GM18517 (cell line): ENCODE data around the gene AGK.
A peak's percentile ranks its signal among the peaks of the same experiment; 100 is the strongest.
"Not testable (repeated sequence)": the region's sequence is repeated elsewhere in the genome, so short reads cannot be mapped to it uniquely, and the experiment has no call there.

Experiments
- ATAC-seq: cut with Tn5 transposase; IDR thresholded peaks from one replicate; pipeline ENCODE4 v1.9.1; 2021; ENCODE audit warnings: mild to moderate bottlenecking, moderate library complexity; ENCODE audit not compliant: unreplicated experiment

AGK gene

DNA sequence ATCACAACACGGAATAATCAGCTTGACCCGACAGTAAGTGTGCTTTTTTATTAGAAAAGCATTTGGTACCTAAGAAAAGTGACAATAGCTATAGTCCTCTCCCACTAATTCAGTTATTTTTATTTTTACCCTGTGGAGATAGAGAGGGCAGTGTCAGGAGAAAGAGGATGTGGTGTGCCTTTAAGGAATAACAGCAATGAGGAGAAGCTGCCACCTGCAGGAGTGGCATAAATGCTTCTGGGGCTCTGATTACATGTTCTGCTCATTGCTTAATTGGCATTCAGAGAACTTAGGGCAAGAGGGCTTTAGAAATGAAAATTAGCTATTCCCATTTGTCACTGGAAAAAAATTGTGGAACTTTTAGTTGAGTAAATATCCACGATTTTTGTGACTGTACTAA, 90.7 kb downstream of the AGK start:
- no peak for ATAC-seq

DNA sequence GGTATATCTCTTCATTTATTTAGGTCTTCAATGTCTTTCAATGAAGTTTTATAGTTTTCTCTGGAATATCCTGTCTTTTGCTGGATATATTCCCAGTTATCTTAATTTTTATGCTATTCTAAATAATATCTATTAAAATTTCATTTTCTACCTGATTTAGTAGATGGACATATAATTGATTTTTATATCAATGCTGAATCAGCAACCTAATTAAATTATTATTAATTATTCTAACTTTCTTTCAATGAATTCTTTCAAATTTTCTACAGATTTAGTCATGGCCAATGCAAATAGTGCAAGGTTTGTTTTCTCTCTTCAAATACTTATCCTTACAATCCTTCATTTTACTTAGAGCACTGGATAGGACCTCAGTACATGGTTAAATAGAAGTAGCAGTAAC, 94.0 kb downstream of the AGK start:
- ATAC-seq, result no peak

DNA sequence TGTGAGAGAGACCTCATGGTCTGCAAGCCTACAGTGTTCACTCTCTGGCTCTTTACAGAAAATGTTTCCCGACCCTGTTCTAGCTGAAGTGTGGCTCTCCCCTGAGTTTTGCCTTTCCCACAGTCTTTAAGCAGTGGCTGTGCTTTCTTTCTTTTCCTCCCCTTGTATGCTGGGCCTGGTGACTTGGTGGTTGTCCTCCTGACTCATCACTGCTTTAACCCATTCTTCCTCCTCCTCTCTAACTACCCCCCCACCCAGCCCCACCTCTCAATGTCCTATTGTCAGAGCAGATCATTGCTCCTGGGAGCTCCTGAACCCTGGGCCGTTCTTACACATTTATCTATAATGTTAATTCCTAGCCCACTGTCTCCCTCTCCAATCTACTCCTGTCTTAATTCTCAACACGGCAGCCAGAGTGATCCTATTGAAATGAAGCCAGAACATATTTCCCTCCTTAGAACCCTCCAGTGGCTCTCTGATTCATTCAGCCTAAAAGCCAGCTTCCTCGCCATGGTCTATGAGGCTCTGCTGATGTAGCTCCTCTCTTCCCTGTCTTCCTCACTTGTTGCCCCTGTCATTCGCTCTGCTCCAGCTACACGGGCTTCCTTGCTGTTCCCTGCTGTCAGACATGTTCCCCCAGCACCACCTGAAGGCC, 95.7 kb downstream of the AGK start:
- ATAC-seq, result no peak

DNA sequence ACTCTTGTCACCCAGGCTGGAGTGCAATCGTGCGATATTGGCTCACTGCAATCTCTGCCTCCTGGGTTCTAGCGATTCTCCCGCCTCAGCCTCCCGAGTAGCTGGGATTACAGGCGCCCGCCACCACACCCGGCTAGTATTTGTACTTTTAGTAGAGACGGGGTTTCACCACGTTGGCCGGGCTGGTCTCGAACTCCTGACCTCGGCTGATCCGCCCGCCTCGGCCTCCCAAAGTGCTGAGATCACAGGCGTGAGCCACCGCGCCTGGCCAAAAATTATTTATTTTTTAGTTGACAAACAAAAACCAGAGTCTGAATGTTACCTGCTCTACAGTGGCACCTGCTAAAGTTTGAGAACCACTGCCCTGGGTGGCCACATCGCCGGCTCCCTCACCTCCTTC, 96.5 kb downstream of the AGK start:
- ATAC-seq, result not testable (repeated sequence)

DNA sequence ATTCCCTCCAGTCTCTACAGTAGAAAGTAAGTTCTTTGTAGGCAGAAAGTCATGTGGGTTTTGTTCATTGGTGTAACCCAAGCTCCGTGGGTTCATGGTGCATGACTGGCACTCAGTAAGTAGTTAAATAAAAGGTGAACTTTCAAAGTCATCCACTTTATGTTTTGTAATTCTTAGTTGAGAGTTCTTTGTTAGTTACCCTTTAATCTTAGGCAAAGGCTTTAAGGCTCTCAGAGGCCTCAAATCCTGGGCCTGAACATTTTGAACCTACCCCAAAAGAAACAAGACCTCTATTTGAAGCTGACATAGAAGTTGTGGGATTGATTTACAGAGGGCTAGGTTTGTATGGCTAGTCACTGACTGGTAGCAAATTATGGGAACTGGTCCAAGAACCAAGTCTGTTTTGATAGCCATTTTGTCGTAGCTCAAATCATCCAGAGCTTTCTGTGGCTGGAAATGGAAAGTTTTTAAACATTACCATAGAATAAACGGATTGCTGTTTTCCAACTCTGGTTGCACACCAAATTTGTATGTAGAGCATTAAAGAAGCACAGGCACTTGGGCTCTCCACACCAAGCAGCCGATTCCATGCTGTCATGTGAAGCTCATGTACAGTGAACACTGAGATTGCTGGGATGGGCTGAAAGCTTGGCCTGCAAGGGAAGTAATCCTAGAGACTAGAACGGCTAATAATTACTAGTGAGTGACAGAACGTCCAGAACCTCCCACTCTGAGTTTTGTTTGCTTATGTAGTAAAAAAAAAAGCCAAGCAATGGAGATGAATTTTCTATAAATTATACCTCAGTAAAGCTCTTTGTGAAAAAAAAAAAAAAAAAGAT, 97.3 kb downstream of the AGK start:
- ATAC-seq, result no peak

DNA sequence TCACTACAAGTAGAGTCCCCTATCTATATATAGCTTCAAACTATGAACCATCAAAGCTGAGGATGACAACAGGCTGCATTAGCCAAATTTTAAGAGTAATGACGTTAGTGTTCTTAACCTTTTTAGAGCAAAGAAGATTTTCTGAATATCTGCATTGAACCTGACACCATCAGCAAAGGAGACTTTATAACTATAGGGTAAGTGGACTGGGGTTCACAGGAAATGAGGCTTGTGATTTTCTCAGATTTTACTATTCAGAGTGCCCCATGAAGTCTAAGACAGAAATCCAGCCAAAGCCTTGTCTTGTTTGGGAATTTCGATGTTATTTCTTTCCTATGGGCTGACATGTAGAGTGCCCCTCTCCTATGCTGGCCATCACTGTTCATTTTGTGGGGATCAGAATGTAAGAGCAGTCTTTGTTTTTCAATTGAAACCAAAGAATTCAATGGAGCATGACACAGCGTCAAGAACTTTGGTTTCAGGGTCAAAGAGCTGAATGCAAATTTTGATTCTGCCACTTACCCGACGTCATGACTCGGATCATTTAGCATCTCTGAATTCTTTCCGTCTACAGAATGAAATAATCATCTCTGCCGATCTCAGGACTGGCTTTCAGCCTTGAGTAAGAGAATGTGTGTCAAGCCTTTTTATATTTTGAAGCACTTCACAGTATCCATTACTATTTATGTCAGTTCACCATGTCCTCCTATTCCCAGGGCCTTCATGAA, 98.1 kb downstream of the AGK start:
- ATAC-seq, result peak; percentile 64

DNA sequence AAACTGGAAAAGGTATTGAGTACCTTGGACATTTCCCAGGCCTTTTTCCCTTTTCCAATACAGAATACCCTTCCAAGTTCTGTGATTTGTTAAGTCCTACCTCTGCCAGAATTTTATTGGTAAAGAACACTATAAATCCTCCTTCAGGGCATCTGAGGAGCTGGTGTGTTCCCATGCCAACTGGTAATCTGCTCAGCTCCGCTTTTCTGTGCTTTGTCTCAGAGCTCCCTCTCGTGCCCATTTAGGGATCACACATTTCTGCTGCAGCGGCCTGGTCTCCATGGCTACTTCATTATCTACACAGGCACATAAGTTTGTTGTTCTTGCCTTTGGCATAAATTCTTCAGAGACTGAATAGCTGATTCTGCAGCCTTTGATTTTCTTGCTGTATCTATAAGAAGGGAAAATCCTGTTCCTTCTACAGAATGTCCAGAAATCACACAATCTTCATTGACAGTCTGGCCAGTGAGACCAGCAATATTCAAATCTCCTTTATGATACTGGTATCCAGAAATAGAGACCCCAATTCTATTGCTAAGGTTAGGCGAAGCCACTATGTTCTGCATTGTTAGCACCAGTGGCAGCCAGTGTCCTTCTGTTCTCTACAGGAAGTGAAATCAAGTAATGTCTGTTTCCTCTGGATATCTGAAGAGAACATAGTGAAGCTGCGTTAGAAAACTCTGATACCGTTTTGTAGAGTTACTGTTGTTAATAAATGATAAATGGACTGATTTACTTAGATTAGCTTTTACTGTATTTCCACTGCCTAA, 98.8 kb downstream of the AGK start:
- peak; percentile 51 for ATAC-seq

DNA sequence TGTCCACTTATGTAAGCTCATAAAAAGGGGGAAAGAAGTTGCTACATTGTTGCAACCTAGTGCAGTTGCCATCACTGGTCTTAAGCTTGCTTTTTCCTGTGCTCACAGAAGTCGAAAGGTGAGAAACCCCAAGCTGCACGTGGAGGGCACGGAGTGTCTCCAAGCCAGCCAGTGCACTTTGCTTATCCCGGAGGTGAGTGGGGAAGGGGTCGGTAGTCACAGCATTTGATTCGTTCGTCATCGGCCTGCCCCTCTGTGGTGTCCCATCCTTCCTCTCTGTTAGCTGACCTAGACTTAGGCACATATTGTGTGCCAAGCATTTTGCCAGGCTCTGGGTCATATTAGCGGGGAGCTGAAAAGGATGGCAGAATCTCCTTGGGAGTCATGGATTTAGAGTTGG, 100.2 kb downstream of the AGK start:
- ATAC-seq, result no peak

DNA sequence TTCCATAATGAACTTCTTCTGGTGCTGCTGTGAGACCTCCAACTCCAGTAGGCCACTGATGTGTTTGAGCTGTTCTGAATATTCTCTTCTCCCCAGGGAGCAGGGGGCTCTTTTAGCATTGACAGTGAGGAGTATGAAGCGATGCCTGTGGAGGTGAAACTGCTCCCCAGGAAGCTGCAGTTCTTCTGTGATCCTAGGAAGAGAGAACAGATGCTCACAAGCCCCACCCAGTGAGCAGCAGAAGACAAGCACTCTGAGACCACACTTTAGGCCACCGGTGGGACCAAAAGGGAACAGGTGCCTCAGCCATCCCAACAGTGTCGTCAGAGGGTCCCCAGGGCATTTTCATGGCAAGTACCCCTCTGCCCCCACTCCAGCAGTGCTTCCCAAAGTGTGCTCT, 101.5 kb downstream of the AGK start:
- ATAC-seq, result no peak

DNA sequence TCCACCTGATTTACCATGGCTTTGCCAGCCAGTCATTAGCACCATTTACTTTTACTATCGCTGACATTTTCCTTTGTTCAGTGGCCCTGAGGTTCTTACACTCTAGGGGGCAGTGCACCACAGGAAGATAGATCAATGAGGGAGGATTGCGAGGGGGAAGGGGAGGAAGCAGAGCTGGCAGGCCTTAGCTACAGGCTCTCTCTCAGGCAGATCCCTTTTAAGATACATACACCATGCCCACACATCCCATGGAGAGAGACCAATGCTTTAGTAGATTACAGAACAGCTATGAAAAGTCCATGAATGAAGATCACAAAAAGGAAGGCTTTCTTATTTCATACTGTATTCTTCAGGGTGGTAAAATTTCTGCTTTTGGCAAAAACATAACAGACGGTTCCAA, 103.3 kb downstream of the AGK start:
- ATAC-seq, result peak; percentile 79

DNA sequence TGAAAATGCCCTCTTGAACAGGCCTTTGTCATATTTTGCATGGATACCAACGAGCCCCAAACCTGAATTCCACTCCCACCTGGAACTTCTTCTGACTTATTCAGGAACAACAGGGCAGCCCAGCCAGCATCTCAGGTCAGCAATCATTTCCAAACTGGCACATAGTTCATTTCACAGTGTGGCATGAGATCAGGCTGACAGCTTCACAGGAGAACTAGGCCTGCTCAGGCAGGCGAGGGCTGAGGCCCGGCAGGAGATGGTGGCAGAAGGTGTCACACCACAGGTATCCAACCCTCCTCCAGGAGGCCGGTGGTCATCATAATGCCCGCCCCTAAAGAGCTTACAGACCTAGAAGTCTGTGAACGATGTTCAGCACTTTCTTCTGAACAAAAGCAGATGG, 108.3 kb downstream of the AGK start:
- ATAC-seq, result no peak

DNA sequence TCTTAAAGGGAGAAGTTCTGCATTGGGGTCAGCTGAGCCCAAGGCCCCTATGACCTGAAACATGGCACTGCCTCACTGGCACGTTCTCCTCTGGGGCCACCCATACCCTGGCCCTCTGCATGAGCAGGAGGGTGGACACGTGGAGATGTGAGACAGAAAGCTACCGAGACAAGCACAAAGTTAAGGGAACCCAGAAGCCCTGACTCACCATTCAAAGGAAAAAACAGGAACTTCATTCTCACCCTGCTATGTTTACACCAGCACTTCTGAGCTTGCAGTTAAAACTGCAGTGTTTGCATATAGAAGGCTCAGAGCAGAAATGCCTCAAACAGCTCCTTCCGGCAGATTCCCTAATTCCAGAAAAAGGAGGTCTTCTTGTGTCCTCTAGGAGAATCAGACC, 109.0 kb downstream of the AGK start:
- no peak for ATAC-seq

DNA sequence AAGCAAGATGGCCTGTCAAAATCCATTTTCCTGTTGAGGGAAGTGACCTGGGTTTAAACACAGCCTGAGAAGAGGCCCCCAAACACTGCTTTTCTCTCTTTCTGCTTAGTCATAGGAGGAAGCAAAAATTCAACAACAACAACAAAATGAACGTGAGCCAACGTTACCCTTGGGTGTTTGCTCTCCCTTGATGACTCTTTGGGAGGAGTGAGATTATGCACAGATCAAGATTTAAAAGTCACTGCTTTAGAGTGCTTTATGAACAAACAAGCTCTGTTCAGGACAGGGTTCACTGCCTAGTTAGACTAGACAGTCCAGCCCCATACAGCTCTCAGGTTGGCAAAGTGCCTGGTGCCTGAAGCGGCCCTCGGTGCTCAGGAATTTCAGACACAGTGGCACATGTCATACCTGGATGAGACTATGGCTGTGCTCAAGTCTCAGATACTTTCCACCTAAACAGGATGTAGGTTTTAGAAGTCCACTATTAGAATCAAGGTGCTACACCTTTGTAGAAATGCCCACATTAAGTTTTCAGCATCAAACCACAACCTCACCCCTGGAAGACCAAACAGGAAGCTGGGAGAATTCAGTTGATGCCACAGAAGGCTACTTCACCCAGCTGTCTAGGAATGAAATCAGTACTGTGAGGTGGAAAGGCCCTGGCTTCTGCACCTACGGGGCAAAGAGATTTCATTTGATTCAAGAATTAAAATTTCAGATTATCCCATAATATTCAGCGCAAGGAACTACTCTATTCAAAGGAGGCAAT, 112.1 kb downstream of the AGK start:
- no peak for ATAC-seq

DNA sequence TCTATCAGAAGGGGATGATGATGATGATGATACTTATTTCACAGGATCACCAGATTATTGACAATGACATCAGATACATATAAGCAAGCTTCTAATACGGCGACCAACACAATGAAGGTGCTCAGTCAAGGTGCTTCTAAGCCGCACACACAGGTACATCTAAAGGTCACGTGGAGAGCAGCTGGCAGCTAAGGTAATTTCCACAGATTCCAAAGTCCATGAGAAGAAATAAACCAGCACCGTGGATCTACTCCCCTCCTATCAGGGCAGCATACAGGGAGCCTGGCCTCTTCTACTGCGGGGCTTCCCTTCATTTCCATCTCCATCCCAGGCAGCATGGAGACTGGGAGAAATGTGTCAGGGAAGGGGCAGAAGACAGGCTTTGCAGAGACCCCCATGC, 113.2 kb downstream of the AGK start:
- no peak for ATAC-seq

DNA sequence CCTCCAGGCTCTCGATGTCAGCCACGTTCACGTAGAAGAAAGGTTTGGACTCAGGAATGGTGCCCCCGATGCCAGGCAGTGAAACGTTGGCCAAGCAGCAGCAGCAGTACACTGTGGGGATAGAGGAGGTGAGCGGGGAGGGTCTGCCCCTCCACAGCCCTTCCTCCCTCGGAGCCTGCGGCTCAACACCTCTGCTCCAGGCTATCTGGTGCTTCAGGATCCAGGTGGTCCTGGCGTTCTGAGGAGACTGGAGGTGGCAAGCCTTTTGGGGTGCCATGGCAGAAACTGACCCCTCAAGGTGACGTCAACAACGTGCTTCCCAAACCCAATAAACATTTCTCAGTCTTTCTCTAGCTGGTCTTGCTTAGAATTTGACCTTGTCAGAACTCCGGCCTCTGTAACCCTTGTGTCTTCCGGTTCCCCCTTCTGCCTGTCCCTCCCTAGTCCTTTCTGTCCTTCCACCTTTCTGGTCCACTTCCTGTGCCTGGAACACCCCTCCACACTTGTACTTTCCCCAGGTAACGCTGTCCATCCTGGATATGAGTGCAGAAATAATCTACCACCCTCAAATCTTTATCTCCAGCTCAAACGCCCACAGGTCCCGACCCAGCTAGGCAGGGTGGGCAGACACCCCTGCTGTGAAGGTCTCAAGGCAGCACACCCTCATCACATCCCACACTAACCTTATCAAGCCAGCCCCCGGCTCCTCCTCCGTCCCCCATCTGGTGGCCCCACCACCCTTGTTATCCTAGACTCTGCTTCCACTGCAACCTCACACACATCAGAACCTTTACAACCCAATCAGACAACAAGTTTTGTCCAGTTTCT, 114.2 kb downstream of the AGK start:
- no peak for ATAC-seq

DNA sequence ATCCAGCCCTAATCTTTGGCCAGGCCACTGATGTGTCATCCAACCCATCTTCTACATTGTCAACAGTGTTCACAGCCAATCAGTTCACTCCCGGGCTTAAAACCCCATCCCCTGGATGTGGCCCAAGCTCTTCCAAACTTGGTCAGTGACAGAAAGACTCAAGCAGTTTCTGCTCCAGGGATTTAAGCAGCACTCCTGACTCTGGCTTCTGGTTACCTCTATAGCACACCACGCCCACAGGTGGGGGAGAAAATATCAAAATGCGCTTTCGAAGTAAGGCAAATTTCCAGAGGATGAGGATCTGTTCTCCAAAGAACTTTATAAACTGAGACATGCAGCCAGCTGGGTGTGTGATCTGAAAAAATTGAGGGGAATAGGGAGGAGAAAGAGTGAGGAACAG, 114.9 kb downstream of the AGK start:
- no peak for ATAC-seq

DNA sequence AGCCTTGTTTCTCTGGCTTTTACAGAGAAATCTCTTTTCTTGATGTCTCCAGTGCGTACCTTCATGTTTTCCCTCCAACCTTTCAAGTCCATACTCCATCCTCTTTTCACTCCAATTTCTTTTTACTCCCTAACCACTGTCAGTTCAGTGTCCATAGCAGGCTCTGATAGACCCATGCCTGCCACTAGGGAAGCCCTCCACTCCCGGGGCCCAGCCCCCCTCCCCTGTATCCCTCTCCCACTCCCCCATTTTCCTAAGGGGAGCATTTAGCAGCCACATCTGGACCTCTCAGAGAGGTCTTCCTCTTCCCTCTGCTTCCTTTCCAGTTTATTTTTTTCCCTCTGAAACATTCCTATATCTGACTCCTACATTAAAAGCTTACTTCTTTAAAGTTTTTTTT, 117.6 kb downstream of the AGK start:
- ATAC-seq, result no peak

DNA sequence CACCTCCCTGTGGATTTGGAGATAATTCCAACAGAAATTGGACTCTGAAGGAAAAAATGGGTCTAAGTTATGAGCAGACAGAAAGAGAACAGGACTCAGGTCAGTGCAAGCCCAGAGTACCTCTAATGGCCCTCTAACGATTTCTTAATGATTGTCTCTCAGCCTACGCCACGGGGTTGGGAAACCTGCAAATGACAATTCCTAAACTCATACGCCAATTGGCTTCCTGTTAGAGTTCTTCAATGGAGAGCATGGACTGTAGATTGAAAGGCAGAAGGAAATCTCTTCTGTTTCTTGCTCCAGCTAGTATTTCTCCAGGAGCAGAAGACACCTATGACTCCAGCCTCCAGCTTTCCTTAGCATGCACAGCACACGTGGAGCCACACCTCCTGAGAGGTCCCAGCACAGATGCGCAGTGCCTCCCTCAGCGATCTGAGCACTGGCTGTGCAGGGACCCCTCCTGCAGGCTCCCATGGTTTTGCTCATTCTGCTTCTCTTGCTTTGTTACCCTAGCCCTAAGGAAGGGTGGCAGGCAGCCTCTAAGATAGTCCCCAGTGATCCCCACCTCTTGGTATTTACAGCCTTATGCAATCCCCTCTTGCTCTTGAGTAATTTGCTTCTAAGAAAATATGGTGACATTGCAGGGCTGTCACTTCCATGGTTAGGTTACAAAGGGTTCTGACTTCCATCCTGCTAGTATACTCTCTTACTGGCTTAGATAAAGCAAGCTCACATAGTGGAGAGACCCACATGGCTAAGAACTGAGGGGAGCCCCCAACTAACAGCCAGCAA, 120.7 kb downstream of the AGK start:
- no peak for ATAC-seq

DNA sequence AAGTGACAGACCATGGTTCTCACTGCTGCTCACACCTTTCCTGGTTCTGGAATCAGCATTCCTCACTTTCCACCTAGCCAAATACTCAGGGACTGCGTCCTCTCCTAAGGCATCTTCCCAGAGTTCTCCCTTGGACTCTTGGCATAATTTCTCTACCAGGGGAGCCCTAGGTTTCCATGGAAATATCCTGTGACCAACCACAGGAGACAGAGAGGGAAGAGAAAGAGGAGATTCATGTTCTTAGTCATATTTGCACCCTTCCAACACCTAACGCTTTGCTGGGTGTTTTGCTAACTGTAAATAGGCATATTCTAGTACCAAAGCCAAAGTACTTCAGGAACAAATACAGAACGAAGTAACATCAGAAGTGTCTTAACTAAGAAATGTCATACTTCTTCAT, 122.1 kb downstream of the AGK start:
- ATAC-seq, result no peak
